Activated effector memory CD4-positive, alpha-beta T cell treated with Interleukin-2 at 50 U/mL for 16 hours (primary cell): ENCODE measurements around the gene NCR2.

Experiments used
- DNase-seq: peaks from one replicate; pipeline ENCODE4 v3.0.0-alpha.2; 2020

NCR2 gene

DNA sequence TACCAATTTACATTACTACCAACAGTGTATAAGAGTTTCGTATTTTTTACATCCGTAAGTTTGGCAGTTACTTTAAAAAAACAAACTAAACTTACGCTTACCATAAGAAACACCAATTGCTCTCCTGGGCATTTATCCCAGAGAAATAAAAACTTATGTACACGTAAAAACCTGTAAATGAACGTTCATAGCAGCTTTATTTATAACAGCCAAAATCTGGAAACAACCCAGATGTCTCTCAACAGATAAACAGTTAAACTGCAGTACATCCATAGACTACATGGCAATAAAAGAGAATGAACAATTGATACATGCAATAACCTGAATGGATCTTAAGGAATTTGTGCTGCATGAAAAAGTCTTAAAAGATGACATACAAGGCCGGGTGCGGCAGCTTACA lies 30.7 kb downstream of the NCR2 start:
- DNase-seq: no peak

DNA sequence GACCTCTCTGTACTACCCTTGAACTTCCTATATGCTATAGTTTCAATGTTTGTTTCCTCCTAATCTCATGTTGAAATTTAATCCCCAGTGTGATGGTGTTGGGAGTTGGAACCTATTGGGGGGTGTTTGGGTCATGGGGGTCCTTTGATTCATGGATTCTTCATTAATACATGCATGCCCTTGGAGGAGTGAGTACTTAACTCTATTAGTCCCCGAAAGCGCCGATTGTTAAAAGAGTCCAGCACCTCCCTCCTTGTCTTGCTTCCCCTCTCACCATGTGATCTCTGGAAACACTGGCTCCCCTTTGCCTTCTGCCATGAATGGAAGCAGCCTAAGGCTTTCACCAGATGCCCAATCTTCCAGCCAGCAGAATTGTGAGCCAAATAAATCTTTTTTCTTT lies 31.7 kb downstream of the NCR2 start:
- no peak for DNase-seq

DNA sequence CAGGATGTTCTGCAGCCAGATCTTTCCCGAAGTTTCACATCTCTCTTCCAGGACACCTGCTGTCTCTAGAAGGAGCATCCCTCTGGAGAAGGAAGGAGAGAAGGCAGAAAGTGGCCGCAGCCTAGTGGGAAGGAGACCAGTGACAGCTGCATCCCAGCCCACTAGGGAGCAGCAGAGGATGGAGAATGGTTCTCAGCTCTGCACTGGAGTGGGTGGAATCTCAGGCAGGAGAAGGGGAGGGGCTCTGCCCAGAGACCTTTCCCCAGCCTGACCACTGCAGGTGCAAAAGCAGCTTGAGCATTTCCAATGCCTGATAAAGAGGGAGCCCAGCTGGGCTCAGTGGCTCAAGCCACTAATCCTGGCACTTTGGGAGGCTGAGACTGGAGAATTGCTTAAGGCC lies 32.3 kb downstream of the NCR2 start:
- no peak for DNase-seq

DNA sequence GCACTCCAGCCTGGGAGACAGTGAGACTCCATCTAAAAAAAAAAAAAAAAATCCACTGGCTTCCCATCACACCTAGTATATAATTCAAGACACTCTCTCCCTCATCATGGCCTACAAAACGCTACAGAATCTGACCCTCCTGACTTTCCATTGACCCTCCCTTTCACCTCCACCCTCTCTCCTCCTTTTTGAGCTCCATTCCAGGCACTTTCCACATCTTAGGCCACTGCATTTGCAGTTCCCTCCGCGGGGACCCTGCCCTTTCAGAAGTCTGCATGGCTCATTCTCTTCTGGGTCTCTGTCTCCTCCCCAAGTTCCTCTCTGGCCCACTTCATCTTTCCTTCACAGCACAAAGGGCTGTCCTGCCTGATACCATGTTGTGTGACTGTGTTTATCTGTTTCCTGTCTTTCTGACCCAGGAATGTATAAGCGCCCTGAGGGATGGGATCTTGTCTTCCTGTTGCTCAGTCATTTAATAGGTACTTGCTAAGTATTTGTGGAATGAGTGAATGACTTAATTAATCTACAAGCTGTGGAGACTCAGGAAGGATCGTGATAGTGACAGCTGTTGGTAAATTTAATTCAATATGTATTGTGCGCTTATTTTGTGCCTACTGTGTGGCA lies 35.2 kb downstream of the NCR2 start:
- no peak for DNase-seq

DNA sequence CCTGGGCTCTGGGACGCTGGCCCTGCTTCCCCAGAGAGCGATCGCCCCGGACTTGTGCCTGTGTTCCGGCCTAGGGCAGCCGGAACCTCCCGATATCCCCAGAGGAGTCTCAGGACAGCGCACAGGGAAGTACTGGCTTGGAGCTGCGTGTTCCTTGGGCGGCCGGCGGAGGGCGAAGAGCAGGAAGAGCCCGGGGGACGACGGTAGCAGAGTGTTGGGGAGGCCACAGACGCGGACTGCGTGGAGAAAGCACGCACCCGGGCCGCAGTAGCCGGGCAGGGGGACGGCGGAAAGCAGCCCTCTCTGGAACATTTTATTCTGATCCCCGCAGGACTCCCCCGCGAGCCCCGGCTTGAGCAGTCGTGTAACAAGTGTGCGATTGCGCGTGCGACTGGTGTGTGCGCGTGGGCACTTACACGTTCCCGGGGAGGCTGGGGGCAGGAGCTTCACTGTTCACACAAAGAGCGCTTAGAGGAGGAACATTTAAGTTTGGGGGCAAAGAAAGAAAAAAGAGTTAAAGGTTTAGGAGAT lies 36.1 kb downstream of the NCR2 start:
- DNase-seq: no peak

DNA sequence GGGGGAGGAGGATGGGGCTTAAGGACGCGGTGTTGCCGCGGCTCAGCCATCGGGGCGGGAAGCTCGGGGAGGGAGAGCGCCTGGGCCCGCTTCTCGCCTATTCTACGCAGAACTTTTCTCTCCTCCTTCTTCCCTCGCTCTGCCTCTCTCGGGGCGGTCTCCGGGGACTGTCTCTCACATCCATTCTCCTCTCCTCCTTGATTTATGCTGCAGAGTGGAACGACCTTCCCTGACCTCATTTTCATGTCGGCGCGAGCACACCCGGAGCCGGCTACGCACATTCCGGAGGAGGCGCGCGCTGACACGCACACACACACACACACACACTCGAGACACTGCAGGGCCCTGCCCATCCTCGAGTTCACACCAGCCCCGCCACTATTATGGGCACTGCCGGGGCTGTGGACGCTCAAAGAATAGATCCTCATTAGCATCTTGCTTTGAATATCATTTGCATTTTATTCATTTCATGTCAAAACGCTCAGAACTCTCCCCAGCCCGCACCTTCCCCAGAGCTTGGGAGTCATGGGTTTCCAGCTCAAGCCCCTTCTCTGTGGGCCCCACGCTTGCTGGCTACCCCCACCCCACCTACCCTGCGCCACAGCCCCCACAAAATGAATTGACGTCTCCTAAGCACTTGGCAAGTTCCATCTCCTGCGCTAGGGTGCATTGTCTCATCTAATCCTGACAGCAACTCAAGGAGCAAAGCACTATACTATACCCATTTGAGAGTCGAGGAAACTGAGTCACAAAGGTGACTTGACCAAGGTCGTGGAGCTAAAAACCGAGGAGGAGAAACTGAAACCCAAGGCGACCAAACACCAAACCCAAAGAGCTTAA lies 36.8 kb downstream of the NCR2 start:
- DNase-seq: no peak

DNA sequence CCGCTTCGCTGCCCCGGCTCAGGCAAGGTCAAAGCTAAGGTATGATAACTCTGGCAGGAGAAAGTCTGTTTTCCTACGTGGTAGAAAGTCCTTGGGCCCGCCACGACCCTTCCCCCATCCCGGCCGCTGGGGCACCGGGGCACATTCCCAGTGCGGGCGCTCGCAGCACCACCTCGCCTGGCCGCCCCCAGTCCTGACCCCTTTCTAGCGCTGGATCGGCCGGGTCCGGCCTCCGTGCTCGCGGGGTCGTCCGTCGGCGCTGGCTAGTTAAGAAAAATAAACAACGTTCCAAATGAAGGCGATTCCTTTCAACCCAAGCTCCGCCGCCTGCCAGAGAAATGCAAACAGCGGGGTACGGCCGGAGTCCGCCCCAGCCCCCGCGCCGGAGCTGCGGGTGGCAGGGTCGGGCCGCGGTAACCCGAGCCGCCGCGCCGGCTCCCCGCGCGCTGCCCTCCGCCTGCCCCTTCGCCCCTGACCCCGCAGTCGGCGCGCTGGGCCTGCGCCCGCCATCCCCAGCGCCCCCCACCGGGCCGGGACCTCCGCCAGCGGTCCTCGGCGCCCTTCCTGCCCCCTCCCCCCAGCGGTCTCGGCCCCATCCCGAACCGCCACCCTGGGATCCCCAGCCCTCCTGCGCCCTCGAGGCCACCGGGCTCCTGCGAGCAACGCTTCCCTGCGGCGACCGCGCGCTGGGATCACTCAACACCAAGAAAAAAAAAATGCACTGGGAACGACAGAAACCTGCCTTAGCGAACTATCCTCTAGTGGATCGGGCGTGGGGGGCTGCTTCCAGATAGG lies 37.6 kb downstream of the NCR2 start:
- no peak for DNase-seq

DNA sequence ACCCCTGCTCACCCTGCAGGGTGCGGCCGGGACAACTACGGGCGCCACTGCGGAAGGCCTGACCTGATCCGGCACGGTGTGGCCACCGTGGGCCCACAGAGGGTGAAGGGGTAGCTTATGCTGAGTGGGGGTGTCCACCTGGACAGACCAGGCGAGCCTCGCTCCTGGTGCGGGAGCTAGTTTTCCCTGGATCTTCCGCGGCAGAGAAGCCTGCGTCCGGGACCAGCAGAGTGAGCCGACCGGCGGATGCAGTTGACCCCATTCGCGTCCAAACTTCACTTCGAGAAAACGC lies 38.2 kb downstream of the NCR2 start:
- DNase-seq: no peak

DNA sequence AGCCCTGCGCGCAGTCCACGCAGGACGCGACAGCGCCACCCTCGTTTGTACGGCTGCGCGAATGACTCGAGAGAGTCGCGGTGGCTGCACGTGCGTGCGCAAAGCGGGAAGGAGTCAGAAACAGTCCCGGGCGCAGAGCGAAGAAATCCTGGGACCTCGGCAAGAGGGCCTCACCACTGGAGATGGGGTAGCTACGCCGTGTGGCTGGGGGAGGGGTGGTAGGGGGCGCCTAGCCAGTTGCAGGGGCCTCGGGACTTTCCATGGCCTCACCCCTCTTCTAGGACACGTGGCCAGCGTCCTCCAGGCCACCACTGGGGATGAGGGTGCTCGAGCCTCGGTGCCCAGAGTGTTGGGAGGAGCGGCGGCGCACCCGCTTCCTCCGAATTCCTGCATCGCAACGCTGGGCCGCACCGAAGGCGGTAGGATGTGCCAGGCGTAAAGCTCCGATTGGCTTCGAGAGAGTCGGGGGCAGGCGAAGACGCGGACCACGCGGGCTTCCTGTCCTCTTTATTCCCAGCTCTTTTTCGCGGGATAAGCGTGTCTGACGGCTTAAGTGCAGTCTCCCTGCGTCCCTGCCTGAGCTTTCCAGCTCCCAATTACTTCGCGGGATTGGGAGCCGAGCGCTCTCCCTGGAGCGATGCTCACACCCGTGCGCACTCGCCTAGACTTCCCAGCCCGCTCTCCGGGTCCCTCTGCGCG lies 38.7 kb downstream of the NCR2 start:
- no peak for DNase-seq

DNA sequence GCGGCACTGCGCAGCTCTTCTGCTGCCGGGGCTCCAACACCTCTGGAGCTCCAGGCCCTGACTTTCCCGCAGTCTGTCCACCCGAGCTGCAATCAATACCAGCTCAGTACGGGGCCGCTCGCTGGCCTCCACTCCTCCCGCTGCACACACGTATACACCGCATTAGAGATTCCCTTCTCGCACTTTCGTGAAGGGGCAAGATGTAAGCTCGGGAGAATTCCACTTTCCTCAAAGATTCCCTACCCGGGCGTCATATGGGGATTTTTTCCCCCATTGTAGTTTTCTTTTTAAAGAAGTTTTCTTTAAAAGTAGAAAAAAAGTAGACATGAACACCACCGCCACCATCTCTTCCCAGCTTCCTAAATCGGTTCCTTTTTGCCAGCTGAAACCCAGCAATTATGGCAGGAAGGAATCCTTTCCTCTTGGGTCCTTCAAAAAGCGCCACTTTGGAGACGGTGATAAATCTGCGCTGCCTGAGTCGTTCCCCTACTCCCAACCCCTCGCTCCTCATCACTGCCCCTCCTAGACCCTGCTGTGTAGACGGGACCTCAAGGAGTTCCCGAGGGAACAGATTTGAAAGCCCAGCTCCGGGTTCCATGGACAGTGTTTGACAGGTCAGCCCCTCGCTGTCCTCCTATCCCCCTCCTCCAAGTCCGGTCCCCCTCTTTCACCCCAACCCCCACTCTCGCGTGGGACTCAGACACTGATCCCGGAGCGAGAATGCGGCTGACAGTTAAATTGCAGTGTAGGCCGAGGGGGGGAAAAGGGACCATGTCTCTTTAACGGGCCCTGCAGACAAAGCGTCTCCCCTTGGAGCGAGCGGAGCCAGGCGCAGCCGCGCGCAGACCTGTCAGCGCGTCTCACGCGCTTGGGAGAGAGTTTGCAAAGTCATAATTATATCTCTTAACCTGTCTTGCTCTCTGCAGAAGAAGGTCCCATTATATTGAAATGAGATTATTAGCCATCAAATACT lies 39.5 kb downstream of the NCR2 start:
- DNase-seq: no peak

DNA sequence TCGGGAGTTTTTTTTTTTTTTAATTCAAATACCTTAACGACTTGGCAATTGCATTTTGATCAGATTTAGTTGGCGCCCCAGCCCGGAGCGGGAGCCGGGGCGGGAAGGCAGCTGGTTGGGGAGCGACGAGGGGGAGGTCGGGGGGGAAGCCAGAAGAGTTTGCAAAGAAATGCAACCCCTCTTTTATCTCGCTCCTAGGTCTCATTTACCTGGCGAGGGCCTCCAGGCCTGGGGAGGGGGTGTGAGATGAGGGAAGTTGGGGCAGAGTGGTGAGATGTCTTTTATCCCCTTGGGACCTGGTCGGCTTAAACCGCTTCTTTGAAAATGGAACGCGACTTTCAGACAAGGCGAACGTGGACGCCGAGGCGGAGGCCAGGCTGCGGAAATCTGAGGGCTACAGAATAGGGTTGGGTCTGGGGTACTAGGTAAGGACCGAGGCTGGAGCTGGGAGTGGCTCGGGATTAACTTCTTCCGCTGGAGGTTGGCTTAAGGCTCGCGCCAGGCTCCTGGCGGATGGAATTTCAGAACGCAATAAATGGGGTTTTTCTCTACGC lies 40.3 kb downstream of the NCR2 start:
- no peak for DNase-seq

DNA sequence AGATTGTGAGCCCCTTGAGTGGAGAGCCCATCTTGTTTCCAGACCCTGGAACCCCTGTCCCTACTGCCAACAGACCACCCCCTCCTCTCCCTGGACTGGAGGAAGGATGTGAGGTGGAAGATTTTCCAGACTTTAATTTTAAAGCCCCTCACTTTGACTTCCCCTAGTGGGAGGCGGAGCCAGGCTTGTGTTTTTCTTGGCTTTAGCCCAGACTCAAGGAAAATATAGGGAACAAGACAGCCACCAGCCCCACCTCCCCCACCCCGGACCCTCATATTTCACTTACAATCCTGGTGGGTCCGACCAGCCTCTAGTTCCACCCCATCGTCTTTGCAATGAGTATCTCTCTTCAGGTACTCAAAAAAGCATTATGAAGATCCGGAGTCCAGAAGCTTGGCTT lies 40.8 kb downstream of the NCR2 start:
- DNase-seq: no peak

DNA sequence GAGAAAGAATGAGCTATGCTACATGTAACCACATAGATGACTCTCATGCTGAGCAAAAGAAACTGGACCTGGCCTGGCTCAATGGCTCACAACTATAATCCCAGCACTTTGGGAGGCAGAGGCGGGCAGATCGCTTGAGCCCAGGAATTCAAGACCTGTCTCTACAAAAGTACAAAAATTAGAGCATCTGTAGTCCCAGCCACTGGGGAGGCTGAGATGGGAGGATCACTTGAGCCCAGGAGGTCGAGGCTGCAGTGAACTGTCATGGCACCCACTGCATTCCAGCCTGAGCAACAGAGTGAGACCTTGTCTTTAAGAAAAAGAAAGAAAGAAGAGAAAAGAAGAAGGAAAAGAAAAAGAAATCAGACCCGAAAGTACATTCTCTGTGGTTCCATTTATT lies 41.7 kb downstream of the NCR2 start:
- DNase-seq: no peak

DNA sequence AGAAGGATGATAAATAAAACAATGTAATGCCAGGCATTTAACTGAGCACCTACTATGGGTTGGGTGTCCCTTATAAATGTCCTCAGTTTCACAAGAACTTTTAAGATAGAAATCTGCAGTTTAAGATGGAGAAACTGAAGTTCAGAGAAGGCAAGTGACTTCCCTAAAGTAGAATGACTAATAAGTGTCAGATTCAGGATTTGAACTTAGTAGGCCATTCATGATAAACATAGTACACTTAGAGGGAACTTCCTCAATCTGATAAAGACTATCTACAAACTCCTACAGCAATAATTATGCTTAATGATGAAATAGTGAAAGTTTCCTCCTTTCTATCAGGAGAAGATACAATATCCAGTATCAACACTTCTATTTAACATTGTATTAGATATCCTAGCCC lies 43.9 kb downstream of the NCR2 start:
- no peak for DNase-seq

DNA sequence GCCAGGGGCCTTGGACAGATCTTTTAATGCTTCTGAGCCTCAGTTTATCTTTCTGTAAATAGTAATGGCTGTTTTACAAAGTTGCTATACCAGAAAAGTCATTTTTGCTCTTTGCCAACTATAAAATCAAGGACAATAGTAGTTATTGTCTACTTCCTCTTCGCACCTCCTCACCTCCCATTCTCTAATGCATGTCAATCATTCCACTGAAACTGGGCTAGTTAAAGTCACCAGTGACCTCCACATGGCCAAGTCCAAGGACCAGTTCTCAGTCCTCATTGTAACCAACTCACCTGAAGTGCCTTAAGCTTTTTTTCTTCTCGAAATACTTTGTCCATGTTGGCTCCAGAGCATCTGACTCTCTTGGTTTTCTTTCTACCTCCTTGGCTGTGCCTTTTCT lies 51.2 kb downstream of the NCR2 start:
- DNase-seq: no peak

DNA sequence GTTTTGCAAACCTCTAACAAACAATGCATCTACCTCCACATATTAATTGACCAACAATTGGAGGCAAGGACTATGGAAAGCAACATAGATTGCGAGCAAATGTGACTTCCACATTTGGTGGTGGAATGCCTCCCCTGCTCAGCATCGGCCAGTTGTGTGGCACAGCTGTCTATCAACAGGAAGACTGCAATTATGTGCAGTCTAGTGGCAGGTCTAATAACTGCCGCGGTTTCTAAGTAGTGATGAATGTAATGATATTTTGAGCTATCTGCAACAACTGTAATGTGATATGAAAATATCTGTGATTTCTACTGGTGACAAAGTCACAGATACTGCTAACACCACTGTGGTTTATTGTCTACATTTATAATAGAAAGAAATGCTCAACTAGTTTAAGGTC lies 56.8 kb downstream of the NCR2 start:
- DNase-seq: no peak

DNA sequence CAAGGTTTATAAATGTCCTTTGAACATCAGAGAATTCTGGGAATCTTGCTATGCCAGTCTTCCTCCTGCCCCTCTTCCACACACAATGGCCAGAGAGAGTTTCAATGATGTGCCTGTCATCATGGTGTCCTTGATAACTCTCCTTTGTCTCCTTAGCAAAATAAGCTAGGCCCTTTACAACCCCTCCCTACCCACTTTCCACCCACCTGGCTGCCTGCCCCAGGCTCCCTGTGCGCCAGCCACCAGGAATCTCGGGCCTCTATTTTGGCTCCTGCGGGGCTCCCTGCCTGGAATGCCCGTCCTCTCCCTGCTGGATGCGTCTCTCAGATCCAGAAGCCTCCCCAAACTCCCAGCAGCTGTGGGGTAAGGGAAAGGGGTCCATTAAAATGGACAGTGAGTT lies 60.9 kb downstream of the NCR2 start:
- no peak for DNase-seq

DNA sequence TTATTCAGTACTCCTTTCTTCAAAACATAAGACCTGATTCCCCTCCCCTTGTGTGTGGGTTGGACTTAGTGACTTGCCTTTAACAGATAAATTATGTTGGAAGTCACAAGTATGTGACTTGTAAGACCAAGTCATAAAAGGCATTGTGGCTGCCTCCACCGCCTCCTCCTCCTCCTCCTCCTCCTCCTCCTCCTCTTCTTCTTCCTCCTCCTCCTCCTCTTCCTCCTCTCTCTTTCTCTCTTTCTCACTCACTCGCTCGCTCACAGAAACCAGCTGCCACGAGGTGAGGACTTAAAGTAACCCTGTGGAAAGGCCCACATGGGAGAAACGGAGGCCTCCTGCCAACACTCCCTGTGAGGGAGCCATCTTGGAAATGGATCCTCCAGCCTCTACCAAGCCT lies 64.0 kb downstream of the NCR2 start:
- no peak for DNase-seq
